Measurements from ENCODE around the gene GALE.
A peak's percentile ranks its signal among the peaks of the same experiment; 100 is the strongest.
"Not testable (repeated sequence)": the region's sequence is repeated elsewhere in the genome, so short reads cannot be mapped to it uniquely, and the experiment has no call there.

GALE gene

DNA sequence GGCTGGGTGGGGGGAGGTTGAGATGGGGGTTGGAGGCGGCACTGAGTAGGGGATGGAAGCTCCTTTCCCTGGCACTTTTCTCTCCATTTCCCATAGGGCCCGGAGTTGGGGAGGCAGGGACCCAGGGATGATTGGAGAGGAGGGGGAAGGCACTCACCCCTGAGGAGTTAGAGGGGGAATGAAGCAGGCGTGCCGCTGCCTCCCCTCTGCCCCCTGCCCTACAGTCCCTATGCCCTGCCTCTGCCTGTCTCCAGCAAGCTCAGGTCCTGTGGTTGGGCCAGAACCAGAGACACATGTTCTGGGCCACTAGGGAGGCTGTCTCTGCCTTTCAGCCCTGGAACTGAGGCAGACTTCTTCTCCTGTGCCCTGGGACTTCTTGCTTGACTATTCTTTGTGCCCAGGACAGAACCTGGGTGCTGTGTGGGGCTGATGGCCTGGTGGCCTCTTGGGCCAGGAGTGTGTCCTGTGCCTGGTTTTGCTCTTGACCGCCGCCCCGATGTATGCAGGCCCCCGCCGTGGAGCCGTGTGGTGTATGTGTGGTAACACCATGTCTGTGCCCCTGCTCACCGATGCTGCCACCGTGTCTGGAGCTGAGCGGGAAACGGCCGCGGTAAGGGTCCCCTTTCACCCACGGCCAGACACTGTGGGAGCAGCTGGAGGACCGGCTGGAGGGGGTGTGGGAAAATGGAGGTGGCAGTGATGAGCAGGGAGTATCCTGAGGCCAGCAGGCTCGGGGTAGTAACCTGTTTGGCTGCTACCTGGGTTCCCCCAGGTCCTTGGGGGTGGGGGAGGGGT lies 8.2 kb downstream of the GALE start:
- DNase-seq (ENCODE audit: low read depth): no peak

DNA sequence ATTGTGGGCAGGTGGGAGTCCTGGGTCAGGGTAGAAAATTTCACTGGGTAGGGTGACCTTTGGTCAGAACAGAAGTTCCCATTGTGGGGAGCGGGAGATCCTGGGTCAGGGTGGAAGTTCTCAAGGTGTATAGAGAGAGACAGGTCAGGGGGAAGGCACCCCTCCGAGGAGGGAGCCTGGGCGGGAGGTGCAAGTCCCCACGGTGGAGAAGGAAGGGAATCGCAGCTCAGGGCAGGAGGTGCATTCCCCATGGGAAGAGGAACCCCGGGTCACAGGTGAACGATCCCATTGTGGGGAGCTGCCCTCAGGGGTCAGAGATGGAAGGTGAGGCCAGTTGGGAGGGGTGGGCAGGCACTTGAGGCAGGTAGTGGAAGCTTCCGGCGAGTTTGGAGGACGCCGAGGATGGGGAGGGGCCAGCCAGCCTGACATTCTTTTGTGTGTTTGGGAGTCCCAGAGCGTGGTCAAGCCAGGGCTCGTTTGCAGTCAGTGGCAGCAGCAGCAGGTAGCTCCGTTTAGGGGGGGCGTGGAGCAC lies 9.0 kb downstream of the GALE start:
- no peak for DNase-seq (ENCODE audit: low read depth)

DNA sequence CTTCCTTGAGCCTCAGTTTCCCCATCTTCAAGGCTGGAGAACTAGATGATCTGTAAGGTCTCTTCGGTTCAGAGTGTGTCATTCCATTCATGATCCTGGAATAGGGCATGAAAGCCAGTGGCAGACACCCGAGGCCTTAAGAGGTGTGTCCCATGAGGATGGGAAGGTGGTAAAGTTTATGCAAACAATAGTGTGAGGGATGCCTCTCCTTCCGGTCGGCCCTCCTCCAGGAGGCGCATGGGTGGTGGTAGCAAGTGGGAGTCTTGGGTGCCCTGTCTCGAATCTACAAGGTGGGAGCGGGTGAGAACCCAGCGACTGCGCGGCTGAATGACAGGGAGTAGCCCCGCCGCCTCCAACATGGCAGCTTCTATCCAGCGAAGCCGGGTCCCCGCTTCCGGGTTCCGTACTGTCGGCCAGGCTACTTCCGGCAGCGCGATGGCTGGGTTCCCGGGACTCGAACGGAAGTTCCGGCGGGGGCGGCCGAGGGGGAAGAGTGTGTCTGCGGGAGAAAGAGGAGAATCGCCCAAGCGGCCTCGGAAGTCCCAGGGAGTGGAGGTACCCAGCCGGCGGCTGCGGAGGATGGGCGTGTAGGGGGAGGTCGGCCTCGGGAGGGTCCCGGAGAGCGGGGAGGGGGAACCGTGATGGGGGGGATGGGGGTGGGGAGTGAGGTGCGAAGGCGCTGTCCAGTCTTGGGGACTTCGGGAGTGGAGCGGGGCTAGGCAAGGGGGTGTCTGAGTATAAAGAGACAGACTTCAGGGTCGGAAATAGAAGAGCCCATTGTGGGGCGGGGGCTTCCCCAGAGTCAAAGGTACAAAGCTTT lies 9.6 kb downstream of the GALE start, which contains the start of gene LYPLA2:
Gene LYPLA2 (plus strand): TSS at position 450 of the 820 bp plus-strand sequence. CDS start 1,538 bp downstream, outside the sequence.
- DNase-seq (ENCODE audit: low read depth): peak; percentile 80

DNA sequence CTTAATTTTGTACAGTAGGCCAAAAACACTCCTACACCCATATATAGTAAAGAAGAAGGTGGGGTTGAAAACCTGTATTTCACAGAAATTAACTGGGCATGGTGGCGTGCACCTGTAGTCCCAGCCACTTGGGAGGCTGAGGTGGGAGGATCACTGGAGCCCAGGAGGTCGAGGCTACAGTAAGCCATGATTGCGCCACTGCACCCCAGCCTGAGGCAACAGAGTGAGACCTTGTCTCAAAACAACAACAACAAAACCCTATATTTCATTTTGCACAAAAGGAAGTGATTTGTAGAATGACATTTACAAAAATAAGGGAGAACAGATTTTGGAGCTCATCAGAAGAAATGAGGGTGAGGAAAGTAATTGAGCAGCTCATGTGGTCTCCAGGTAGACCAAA lies 11.9 kb downstream of the GALE start:
- DNase-seq (ENCODE audit: low read depth): no peak

DNA sequence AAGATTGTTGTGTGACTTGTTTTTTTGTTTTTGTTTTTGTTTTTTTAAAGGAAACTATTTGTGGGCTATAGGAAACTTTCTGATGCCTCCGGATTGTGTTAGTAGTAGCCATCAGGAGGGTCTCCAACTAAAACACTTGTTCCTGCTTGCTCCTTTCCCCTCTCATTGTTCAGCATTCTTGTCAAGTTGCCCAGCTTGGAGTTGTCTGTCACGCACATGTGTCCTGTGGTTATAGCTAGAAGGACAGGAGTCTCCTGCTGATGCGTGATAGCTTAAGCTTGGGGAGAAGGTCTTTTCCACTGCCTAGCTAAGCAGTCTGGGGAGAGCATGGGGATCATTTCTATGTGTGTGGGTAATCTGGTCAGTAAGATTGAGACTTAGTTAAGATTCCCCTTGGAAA lies 12.9 kb downstream of the GALE start:
- no peak for DNase-seq (ENCODE audit: low read depth)

DNA sequence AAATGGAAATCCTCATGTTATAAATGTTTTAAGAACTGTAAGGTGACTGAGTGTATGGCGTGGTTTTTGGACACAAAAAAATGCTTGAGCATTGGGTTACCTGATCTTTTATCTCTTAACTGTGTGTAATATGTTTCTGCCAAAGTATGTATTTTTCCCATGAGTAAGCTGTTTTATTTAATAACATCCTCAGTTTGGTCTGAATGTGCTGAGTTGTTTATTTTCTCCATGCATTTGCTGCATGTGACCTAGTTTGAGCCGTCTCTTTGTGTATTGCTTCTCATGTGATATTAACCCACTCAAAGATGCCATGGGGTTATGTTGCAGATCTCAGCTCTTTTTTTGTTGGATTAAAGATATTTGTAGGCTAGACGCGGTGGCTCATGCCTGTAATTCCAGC lies 15.7 kb downstream of the GALE start:
- no peak for DNase-seq (ENCODE audit: low read depth)

DNA sequence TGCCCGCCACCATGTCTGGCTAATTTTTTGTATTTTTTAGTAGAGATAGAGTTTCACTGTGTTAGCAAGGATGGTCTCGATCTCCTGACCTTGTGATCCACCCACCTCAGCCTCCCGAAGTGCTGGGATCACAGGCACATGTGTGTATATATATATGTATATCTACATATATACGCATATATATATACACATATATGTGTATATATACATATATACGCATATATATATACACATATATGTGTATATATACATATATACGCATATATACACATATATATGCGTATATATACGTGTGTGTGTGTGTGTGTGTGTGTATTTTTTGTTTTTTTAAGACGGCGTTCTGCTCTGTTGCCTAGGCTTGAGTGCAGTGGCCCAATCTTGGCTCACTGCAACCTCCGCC lies 17.4 kb downstream of the GALE start:
- DNase-seq (ENCODE audit: low read depth): not testable (repeated sequence)

DNA sequence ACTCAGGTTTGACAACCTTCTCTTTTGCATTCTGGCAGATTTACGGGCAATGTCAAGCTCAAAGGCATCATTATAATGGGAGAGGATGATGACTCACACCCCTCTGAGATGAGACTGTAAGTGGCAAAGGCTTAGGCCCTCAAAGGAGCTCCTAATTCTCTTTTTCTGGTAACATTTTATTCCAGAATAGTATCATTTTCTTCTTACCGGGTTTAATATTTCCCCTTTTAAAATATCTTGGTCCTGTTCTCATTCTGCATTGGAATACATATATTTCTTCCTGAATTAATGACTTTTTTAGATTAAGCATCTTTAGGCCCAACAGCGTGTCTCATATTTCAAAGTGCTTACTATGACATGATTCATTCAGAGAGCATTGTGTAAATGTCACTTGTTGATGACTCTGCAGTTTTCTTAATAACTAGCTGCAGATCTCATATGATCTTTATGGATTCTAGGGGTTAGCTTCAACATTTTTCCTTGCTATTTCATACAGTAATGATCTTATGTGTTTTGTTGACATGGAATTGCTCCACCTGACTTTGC lies 20.7 kb downstream of the GALE start:
- no peak for DNase-seq (ENCODE audit: low read depth)

DNA sequence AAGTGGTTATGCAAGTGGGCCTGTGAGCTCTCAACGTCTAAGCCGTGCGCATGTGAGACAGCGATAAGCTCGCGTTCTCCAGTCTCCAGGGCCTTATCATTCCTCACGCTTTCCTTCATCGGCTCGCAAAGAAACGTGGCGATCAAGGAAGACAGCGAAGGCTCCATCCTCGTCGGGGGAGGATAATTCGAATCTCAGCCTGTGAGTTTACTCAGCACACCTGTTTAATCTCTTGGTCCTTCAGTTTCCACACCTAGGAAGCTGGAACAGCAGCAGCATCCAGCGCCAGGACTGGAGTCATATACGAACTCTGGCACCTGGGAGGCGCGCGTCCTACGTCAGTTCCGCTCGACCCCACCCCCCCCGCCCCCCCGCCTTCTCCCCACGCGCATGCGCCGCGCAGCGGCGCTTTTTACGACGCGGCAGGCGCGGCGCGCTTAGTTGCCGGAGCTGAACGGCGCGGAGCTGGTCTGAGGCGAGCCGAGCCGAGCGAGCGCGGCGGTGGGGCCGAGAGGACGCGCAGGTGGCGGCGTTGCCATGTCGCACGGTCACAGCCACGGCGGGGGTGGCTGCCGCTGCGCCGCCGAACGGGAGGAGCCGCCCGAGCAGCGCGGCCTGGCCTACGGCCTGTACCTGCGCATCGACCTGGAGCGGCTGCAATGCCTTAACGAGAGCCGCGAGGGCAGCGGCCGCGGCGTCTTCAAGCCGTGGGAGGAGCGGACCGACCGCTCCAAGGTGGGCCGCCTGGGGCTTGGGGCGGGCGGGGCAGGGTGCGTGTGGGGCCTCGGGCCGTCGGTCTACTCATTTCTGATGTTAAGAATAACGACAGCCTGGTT lies 22.4 kb downstream of the GALE start, which contains the start of gene PITHD1:
Gene PITHD1 (plus strand): TSS at position 440 of the 836 bp plus-strand sequence. CDS start 98 bp downstream, at position 538.
- peak; percentile 68 for DNase-seq (ENCODE audit: low read depth)

DNA sequence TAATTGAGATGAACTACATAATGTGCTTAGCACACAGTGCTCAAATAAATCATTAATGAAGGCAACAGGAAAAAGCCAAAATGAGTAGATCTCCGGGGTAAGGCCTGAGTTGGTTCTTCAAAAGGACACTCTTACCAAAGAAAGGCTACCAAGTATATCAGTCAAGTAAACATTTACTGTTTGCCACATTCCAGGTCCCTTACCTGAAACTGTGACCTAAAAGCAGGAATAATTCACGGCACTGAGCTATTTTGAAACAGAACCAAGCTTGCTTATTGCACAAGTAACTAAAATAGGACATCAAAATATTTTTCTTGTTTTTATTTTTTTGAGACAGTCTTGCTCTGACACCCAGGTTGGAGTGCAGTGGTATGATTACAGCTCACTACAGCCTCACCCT lies 24.3 kb downstream of the GALE start:
- no peak for DNase-seq (ENCODE audit: low read depth)

DNA sequence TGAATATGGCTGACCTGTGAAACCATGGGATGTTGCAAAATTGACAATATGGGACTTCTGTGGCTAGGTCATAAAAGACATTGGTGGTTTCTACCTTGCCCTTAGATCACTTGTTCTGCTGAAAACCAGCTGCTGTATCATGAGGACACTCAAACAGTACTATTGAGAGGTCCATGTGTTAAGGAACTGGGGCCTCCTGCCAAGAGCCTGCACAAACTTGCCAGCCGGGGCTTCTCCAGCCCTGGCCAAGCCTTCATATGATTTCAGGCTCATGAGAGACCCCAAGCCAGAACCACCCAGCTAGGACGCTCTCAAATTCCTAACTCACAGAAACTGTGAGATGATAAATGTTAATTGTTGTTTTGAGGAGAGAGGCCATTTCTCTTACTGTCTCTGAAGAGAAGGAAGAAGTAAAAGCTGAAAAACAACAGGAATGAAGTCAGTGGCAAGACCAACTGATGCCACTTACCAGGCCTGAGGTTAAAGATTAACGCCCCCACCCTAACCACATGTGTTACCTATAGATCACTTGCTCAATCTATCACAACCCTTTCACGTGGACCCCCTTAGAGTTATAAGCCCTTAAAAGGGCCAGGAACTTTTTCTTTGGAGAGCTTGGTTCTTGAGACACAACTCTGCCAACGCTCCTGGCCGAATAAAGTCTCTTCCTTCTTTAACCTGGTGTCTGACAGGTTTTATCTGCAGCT lies 26.2 kb downstream of the GALE start:
- no peak for DNase-seq (ENCODE audit: low read depth)

DNA sequence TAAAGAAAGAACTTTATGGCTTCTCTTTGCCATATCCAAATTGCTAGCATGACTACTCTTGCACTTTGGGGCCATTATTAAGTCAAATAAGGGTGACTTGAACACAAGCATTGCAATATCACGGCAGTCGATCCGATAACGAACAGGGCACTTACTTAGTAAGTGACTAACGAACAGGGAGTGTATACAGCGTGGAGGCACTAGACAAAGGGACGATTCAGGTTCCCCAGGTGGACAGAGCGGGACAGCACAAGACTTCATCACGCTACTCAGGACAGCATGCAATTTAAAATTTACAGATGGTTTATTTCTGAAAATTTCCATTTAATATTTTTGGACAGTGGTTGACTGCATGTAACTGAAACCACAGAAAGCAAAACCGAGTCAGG lies 27.7 kb downstream of the GALE start:
- no peak for DNase-seq (ENCODE audit: low read depth)

DNA sequence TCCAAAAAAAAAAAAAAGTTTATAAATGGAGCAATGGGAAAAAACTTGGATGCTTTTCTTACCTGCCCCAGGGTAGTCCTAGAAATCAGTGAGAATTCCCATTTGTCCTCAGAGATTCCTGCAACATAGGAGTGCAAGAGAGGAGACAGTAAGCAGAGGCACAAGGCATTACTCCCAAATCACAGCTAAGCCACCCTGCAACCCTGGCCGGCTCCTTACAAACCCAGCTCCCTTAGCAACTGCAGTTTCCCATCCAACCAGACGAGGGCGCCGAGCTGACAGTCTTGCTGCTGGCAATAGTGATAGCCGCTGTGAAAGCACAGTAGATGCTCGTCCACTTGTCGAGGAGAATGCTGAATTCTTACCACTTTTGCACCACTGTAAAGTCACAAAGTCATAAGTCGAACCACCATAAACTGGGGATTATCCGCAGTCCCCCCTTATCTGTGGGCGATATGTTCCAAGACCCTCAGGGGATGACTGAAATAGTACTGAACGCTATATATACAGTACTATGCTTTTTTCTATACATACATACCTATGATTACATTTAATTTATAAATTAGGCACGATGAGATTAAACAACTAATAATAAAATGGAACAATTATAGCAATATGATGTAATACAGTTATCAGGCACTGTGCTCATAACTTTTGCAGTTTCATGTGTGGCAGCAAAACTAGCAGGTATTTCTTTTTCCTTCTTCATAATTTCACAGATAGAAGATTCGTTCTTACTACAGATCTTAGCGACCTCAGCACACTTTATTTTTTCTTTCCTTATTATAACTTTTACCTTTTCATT lies 28.3 kb downstream of the GALE start:
- peak; percentile 73 for DNase-seq (ENCODE audit: low read depth)

DNA sequence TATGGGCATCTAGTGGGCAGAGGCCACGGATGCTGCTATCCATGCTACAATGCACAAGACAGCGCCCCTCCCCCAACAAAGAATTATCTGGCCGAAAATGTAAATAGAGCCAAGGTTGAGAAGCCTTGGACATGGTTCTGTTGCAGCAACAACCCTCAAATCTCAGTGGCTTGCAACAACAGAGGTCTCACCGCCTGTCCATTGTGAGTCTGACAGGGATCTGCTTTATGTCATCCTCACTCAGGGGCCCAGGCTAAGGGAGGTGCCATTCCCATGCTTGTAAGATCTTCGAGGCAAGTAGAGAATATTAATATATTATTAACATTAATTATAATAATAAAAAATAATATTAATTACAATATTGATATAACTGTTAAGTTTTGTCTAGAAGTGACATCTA lies 31.8 kb downstream of the GALE start:
- no peak for DNase-seq (ENCODE audit: low read depth)

DNA sequence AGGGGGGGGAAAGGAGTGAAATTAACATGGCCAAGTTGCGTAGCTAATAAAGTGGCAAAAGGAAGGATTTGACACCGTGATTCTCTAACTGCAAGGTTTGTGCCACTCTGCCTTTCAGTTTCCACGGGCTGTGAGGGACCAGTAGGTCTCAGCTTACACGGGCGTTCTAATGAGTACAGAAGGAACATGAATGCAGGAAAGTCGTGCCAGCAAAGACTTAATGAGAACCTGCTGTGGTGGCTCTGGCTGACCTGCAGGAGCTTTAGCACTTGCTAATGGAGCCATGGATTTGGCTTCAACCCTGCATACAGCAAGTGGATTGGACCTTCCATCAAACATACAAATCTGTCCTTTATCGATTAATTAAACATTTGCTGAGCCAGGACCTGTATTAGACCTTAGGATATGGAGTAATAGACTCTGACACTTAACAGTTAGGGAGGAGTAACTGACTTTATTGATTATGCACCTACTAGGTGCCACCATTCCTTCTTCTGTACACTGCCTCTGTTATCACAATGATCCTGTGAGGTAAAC lies 37.4 kb downstream of the GALE start:
- no peak for DNase-seq (ENCODE audit: low read depth)

DNA sequence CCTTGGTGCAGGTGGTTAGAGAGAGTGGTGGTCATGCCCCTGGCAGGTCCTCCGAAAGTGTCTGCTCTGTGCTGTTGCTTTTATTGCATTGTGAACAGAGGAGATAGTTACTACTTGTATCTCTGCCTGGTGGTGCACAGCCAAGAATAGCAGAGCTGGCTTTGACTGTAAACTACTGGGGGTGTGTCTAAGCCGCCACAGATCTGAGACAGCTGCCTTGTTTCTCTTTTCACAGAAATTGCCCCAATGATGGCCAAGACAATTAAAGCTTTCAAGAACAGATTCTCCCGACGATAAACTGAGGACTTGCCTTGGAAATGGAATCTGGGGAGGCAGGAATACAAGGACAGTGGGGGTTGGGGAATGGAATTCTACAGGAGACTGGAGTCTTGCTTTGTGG lies 41.3 kb downstream of the GALE start:
- DNase-seq (ENCODE audit: low read depth): no peak

DNA sequence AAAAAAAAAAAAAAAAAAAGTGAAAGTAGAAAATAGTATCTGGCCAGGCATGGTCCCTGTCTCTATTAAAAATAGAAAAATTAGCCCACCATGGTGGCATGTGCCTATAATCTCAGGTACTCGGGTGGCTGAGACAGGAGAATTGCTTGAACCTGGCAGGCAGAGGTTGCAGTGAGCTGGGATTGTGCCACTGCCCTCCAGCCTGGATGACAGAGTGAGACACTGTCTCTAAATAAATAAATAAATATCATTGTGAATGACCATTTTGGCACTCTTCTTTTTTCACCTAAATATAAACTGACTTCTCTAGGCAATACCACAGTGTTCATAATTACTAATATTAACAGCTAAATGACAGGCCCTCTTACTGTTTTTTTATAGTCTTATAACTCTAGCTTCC lies 42.7 kb downstream of the GALE start:
- no peak for DNase-seq (ENCODE audit: low read depth)

DNA sequence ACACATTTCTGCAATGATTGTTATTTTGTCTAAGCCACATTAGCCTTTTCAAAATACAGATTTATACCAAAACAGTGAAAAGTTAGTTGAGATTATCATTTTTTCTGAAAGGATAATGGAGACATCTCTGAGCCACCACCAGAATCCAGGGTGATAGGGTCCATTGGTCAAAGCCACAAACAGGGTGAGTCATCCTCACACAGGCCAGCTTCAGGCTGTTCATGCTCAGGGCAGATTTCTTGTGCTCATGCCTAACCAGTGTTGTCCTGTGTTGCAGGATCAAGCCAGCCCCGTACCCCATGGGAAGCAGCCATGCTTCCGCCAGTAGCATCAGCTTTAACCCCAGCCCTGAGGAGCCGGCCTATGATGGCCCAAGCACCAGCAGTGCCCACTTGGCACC lies 43.9 kb downstream of the GALE start:
- DNase-seq (ENCODE audit: low read depth): no peak

DNA sequence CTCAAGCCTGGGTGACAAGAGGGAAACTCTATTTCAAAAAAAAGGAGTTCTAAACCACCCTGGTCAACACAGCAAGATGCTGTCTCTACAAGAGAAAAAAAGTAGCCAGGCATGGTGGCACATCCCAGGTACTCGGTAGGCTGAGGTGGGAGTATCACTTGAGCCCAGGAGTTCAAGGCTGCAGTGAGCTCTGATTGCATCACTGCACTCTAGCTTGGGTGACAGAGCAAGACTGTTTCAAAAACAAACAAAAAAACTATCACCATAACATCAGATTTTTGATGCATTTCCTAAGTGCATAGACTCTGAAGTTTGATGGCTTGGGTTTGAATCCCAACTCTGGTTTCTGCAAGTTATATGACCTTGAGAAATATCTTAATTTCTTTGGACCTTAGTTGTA lies 47.6 kb downstream of the GALE start:
- no peak for DNase-seq (ENCODE audit: low read depth)

DNA sequence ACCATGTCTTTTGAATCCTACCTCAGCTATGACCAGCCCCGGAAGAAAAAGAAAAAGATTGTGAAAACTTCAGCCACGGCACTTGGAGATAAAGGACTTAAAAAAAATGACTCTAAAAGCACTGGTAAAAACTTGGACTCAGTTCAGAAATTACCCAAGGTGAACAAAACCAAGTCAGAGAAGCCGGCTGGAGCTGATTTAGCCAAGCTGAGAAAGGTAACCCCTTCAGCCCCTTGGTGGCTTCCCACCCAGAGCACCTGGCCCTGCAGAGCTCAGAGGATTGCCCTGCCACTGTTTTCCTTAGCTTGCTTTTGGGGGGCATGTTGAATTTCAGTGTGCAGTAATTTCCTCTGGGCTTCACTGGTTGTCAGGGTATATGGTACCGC lies 48.7 kb downstream of the GALE start:
- no peak for DNase-seq (ENCODE audit: low read depth)
